ENCODE measurements around the gene SERPINA1. TPM values are rescaled to one million over a fixed set of nuclear protein-coding genes. Genes with fewer than 3 reads are reported as not detected.

Gene SERPINA1
- total and polyA plus RNA-seq, 10 of the 15 experiments (the other 5 are each of a cell fraction or from before 2014, with no cell fraction given), result 0.16 to 6.6 (median 0.53) TPM

DNA sequence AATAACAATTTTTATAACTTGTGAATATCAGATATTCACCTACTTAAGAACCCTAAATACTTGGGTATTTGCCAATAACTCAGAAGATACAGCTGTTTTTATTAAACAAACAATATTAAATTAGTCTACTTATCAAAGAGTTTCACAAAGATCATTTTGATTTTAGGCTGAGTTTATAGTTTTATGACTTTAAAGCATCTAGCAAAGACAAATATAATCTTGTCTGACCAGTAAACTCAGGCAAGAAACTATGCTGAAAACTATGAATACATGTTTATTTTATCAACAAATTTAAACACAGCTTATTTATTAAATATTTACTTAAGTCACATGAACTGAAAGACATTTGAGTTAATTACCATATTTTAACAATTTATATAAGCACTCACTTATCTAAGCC is 18.5 kb upstream of the SERPINA1 start:
- Histone ChIP-seq H3K27ac (ENCODE audit: control insufficient read depth, insufficient read depth) (no peak overlapping the region), H3K79me2 (ENCODE audit: control insufficient read depth, insufficient read depth, low read length) (no peaks in the 10 kb centered on the region), H4K20me1 (ENCODE audit: control insufficient read depth, insufficient read depth) (no peaks in the 10 kb centered on the region), H3K27me3 (replicated peaks in 1 of 2; ENCODE audit: control insufficient read depth in 2 of 2, insufficient read depth in 2 of 2, low read length in 1 of 2) (no peaks in the 10 kb centered on the region; a peak in 1 of 4 replicates), H3K9ac (ENCODE audit: control insufficient read depth, insufficient read depth, low read length) (no peak overlapping the region), H3K4me3 (no peak overlapping the region), H3K9me3 (replicated peaks; ENCODE audit: control insufficient read depth, insufficient read depth, low read length) (no peaks in the 10 kb centered on the region; the same call in 2 of the 3 replicates), H3K36me3 (ENCODE audit: control insufficient read depth in 2 of 2, insufficient read depth in 2 of 2, low read length in 1 of 2) (no peaks in the 10 kb centered on the region), H3K4me2 (ENCODE audit: control insufficient read depth, insufficient read depth) (no peak overlapping the region), H3K4me1 (ENCODE audit: control insufficient read depth, insufficient read depth, low read length) (no peaks in the 10 kb centered on the region), H2AFZ (ENCODE audit: control insufficient read depth, low read depth, low read length) (no peak overlapping the region)
- no peak for ATAC-seq
- no peak for FAIRE-seq
- intact Hi-C loops (cut with micrococcal nuclease; ENCODE audit: unreplicated experiment), result no loop called here
- SMC1A ChIA-PET (ENCODE audit: uncharacterized antibody, unreplicated experiment), result no interaction called here
- no TSS peak for BruUV-seq (replicated peaks)
- POLR2A ChIA-PET, result no interaction called here
- in situ Hi-C loops (cut with MboI), result no loop called here
- CTCF ChIA-PET, result interaction anchor here (0.7 to 0.9 kb wide), 2 partner anchors 27 to 78 kb away, joined by 3 read pairs; no protein-coding TSS in a partner anchor
- DNase-seq (ENCODE audit: low read depth, low spot score), result no peak
- TF ChIP-seq IKZF2 (IDR thresholded peaks at IDR 0.05) (no peak), MYB (IDR thresholded peaks at IDR 0.05; ENCODE audit: borderline replicate concordance, low read depth, low read length) (no peak), ZBTB4 (CRISPR knock-in tag; IDR thresholded peaks at IDR 0.05) (no peak), MTA2 (IDR thresholded peaks at IDR 0.05; ENCODE audit: low read depth) (no peak)
- RAD21 ChIA-PET (ENCODE audit: unreplicated experiment), result no interaction called here

DNA sequence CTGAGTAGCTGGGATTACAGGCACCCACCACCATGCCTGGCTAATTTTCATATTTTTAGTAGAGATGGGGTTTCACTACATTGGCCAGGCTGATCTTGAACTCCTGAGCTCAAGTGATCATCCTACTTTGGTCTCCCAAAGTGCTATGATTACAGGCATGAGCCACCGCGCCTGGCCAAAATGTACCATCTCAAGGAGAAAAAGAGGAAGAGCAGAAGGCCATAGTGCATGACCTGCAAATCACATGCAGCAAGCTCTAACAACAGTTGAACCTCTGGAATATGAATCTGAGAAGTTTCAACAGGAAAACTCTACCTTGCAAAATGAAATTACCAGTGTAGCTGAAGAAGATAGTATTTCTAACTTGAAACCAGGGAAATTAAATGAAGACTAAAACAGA is 17.1 kb upstream of the SERPINA1 start:
- intact Hi-C loops (cut with micrococcal nuclease; ENCODE audit: unreplicated experiment) (no loop called here), in situ Hi-C loops (cut with MboI) (no loop called here)
- ChIA-PET POLR2A (no interaction called here), RAD21 (ENCODE audit: unreplicated experiment) (no interaction called here), SMC1A (ENCODE audit: uncharacterized antibody, unreplicated experiment) (no interaction called here), CTCF (no interaction called here)
- Histone ChIP-seq H2AFZ (ENCODE audit: control insufficient read depth, low read depth, low read length) (no peak overlapping the region), H3K4me3 (no peak overlapping the region), H3K9me3 (replicated peaks; ENCODE audit: control insufficient read depth, insufficient read depth, low read length) (no peaks in the 10 kb centered on the region; the same call in 2 of the 3 replicates), H3K79me2 (ENCODE audit: control insufficient read depth, insufficient read depth, low read length) (no peaks in the 10 kb centered on the region), H3K9ac (ENCODE audit: control insufficient read depth, insufficient read depth, low read length) (no peak overlapping the region), H3K4me1 (ENCODE audit: control insufficient read depth, insufficient read depth, low read length) (no peaks in the 10 kb centered on the region), H3K36me3 (ENCODE audit: control insufficient read depth in 2 of 2, insufficient read depth in 2 of 2, low read length in 1 of 2) (no peaks in the 10 kb centered on the region), H3K4me2 (ENCODE audit: control insufficient read depth, insufficient read depth) (no peak overlapping the region), H3K27ac (ENCODE audit: control insufficient read depth, insufficient read depth) (no peak overlapping the region), H4K20me1 (ENCODE audit: control insufficient read depth, insufficient read depth) (no peaks in the 10 kb centered on the region), H3K27me3 (replicated peaks in 1 of 2; ENCODE audit: control insufficient read depth in 2 of 2, insufficient read depth in 2 of 2, low read length in 1 of 2) (no peaks in the 10 kb centered on the region; a peak in 1 of 4 replicates)
- BruUV-seq (replicated peaks), result no TSS peak
- no peak for DNase-seq (ENCODE audit: low read depth, low spot score)
- TF ChIP-seq ZBED1 (IDR thresholded peaks at IDR 0.05; ENCODE audit: borderline replicate concordance), result no peak
- TF ChIP-seq SPI1 (IDR thresholded peaks at IDR 0.05; ENCODE audit: borderline replicate concordance, insufficient read depth, low read depth, low read length), result peak; percentile 18; the same call in 1 of the 2 replicates
- no peak for TF ChIP-seq CHD4 (IDR thresholded peaks at IDR 0.05)
- TF ChIP-seq ZBTB4 (CRISPR knock-in tag; IDR thresholded peaks at IDR 0.05), result no peak
- 100% methylated on average over 2 of the region's 2 CpGs for WGBS (ENCODE audit: insufficient coverage, insufficient replicate concordance, low lambda C conversion rate, missing lambda C conversion rate)
- FAIRE-seq, result no peak
- no peak for ATAC-seq
